Stimulated activated CD8-positive, alpha-beta memory T cell treated with anti-CD3 and anti-CD28 coated beads, Interleukin-2, amount 100 ng/mL, for 48 hours (primary cell): Measurements from ENCODE around the gene PDGFA.
A peak's percentile ranks its signal among the peaks of the same experiment; 100 is the strongest.
"Not testable (repeated sequence)": the region's sequence is repeated elsewhere in the genome, so short reads cannot be mapped to it uniquely, and the experiment has no call there.

Source experiments
- DNase-seq, 2 donors: peaks; one replicate each; pipeline ENCODE4 v3.0.0-alpha.2; 2020; ENCODE audit warnings: low read depth in 2 of 2

The PDGFA gene

DNA sequence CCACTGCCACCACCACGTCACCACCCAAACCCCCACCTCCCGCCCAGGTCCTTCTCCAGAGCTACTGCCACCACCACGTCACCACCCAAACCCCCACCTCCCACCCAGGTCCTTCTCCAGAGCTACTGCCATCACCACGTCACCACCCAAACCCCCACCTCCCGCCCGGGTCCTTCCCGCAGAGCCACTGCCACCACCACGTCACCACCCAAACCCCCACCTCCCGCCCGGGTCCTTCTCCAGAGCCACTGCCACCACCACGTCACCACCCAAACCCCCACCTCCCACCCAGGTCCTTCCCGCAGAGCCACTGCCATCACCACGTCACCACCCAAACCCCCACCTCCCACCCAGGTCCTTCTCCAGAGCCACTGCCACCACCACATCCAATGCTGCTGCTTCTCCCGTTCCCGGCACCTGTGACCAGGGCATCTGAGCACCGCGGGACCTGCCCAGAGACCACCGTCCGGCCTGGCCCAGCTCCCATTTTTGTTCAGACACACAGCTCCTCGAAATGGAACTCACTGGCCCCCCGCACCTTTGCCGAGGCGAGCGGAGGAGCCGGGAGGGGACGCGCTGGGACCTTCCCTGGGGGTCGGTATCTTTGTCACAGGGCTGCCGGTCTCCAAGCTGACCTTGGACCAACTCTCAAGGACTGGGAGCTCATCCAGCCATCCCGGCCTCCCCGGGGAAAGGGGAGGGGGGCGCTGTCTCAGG is 32.7 kb upstream of the PDGFA start:
- not testable (repeated sequence) for DNase-seq

DNA sequence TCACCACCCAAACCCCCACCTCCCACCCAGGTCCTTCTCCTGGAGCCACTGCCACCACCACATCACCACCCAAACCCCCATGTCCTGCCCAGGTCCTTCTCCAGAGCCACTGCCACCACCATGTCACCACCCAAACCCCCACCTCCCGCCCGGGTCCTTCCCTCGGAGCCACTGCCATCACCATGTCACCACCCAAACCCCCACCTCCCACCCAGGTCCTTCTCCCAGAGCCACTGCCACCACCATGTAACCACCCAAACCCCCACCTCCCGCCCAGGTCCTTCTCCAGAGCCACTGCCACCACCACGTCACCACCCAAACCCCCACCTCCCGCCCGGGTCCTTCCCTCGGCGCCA is 31.9 kb upstream of the PDGFA start:
- not testable (repeated sequence) for DNase-seq

DNA sequence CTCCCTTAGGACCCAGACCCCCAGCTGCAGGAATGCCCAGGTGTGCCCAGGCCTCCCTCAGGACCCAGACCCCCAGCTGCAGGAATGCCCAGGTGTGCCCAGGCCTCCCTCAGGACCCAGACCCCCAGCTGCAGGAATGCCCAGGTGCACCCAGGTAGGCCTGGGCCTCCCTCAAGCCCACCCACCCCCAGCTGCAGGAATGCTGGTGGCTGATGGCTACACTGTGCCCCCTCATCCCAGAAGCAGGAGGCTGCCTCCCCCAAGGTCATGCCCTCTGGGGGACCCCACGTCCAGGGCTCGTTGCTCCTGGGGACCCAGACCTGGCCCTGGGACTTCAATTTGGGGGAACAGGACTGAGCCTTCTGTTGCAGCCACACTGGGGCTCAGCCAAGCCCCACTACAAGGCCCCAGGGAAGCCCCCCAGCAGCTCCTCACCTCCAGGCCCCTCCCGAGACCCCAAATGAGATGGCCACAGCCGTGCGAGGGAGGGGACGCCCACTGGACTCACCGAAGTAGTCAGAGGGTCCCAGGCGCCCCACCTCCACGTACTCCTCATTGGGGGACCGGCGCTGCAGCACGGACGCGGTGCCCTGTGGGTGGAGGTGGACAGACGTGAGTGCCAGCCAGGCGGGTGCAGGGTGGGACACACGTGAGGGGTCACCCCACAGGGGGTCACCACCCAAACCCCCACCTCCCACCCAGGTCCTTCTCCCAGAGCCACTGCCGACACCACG is 31.4 kb upstream of the PDGFA start:
- DNase-seq: no peak

DNA sequence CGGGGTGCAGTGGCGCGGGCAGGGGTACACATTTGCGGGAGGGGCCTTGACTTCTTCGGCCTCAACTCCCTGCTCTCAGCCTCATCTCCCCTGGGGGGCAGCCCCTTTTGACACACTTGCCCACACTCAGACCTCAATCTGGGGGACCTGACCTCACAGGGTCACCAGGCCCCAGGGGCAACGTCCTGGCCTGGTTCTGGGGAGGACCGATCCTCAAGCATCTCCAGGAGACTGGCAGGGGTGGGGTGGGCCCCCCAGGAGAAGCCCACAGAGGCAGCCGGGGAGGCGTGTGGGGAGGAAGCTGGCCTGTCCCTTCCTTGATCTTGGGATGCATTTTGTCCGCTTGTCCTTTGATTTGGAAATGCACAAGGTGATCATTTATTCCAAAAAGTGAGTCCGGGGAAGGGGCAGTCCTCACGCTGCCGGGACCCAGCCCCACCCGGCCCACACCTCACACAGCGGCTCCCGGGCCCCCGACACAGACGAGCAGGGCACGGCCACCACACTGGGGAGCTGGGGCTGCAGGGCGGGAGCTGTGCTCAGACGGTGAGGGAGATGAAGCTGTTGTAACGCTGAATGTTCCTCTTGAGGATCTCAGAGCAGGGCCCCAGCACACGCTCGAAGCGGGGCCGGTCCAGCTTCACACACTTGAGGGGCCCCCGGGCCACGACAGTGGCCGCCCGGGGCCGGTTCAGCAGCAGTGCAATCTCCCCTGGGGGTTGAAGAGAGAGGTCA is 30.4 kb upstream of the PDGFA start:
- no peak for DNase-seq

DNA sequence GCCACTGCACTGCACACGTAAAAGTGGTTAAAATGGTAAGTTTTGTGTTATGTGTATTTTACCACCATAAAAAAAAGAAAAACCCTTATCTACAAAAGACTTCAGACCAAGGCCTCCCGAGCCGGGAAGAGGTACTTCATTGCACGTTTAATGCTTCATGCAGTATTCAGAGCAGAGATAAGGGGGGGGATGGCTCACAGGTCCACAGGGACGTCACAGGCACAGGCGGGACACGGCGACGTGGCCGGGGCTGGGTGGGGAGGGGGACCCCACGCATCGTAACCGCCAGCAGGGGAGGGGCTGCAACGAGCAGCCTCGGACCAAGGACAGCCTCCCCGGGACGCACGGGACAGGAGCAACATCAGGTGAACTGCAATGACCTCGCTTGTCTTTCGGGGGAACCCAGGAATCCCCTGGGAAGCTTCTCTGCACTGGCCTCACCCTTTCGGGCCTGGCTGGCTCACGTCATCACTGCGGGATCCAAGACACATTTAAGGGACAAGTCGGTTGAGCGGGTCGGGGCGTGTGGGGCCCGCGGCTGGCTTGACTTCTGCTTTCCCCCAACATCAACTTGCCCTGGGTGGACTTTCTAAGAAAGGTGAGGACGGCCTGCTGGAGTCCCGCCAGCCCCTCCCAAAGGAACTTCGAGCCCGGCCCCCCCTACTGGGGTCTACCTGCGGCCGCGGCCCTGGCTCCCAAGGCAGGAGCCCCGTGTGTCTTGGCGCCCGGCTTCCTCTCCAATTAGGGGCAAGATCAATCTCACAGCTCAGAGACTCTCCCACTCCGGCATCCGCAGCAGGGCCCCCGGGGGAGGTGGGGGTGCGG is 29.6 kb upstream of the PDGFA start:
- no peak for DNase-seq

DNA sequence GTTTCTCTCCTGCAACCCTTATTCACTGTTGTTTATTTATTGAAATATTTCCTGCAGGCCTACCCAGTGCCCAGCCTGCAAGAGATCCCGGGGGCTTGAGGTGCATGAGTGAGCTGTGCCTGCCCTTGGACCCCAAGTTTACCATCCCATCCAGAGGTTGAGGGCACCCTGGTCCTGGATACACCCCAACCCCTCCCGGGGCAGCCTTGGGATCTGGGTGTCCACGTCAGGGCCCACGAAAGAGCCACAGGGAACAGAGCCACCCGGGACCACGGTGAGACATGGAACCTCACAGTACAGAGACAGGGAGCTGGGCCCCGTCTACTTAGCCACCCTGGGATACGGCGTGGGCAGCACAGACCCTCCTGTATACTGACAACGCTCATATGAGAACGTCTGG is 28.8 kb upstream of the PDGFA start:
- DNase-seq: no peak

DNA sequence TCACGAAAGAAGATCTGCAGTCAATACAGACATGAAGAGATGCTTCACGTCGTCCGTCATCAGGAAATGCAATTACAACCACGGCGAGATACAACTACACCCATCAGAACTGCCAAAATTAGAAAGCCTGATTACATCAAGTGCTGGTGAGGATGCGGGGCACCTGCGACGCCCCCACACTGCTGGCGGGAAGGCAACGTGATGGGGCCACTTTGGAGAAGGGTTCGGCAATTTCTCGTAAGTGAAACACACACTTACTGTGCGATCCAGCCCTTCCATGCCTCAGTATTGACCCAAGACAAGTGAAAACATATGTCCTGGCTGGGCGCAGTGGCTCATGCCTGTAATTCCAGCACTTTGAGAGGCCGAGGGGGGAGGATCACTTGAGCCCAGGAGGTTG is 25.8 kb upstream of the PDGFA start:
- DNase-seq: no peak

DNA sequence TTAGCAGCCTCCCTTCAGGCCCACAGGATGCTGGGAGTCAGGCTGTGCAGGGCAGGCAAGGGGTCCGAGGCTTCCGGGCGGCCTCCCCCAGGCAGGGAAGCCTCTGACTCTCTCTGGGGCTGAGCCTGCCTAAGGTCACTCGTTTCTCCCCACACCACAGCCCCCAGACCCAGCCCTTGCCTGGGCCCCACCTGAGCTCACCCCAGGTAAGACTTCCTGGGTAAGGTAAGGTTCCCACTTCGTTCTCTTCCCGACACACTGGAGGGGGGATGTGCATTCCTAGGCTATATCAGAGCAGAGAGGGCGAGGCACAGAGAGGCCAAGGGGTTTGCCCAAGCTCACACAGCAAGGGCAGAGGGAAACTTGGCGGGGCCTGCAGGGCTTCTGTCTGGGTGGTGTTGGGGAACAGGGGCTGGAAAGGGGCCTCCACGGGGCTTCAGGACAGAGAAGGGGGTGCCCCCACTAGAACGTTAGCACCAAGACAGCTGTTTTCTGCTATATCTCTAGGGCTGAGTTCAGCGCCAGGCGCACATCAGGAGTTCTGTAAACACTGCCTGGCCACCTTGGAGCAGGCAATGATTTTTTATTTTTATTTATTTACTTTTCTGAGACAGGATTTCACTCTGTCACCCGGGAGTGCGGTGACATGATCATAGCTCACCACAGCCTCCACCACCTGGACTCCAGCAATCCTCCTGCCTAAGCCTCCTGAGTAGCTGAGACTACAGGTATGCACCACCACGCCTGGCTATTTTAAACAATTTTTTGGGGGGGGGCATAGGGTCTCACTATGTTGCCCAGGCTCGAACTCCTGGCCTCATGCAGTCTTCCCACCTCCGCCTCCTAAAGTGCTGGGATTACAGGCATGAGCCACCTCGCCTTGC is 24.9 kb upstream of the PDGFA start:
- no peak for DNase-seq

DNA sequence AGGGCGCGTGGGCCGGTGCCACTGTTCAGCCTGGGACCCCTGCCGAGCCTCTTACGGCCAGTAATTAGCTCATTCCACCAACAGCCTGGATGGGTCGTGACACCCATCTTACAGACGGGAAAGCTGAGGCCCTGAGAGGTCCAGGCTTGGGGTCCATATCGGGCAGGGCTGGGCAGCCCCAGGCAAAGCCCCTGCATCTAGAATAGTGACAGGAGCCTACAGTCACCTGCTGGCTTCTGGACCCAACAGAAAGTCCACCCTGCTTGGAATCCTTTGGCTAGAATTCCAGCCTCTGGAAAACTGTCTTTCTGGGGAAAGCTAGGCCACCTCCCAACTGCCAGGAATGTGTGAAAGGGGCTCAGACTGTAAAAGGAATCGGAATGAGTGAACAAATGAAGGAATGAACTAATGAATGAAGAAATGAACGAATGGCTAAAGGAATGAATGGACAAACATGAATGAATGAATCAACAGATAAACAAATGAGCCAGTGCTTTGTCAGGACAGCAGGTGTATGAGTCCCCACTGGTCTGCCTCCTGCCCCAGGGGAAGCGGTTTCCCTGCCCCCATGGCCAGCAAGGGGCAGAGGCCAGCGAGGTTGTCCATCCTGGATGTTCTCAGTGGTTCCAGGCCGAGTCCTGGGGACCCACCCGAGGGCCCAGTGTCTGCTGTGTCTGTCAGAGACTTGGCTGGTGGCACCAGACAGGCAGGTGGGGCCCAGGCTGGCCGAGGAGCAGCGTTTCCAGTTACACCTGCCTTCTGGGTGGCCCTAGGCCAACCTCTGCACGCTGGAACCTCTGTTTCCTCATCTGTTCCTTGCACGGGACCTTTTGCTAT is 24.1 kb upstream of the PDGFA start:
- DNase-seq: no peak

DNA sequence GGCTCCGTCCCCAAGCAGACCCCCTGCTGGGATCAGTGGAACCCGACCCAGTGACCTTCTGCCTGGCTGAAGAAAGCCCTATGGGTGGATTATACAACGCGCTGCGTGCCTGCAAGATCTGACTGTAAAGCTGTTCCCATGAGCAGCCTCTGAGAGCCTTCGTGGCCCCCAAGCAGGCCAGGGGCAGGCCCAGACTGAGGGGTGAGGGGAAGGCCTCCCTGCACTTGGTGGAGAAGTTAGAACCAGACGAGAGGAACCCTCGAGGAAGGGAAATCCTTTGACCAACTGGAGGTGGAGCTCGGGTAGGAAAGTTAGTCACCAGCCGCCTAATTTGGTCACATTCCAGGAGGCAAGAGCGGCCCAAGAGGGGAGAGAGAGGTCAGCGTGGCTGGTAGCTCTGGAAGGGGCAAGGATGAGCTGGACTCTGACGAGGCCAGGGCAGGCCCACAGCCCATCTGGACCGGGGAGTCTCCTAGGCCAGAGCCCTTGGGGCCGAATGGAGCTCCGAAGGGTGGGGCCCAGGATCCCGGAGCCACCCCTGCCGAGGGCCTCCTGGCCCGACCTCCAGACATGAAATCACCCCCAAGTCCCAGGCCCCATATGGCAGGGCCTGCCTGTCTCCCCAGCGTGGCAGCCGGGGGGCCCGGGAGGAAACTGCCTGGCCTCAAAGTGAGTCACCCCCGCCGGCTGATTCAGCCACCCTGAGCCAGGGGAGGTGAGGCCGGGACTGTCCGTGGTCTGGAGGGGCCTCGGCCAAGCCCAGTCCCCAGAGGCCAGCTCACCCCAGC is 23.3 kb upstream of the PDGFA start:
- peak in 1 of 2 donors; percentile 10 for DNase-seq

DNA sequence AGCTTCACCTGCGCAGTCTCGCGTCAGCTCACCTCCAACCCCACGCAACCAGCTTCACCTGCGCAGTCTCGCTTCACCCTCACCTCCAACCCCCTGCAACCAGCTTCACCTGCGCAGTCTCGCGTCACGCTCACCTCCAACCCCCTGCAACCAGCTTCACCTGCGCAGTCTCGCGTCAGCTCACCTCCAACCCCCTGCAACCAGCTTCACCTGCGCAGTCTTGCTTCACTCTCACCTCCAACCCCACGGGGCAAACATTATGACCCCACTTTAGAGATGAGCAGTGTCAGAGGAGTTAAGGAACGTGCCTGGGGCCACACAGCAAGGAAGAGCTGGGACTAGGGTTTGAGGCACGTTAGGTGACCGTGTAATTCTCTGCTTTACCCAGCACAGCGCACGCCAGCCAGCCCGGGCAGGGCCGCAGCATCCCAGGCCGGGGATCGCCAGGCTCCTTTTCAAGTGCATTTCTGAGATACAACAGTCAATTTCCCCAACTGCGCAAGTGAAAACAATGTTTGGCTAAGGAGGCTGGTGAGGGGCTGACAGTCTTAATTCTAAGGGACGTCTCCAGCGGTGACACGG is 22.6 kb upstream of the PDGFA start:
- no peak for DNase-seq

DNA sequence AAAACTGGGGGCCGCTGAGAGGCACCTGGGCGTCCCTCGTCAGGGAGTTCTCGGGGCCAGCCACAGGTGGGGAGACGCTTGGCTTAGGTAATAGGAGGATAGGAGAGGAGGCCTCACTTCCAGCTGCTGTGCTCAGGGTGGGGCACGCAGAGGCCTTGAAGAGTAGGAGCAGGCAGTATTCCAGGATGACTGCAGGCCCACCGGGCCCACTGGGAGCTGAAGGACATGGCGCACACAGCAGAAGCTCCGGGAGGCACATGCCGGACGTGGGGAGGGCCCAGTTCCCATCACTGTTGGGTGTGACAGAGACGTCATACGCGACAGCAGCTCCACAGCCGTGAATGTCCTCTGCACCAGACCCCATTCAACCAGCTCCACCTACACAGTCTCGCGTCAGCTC is 22.0 kb upstream of the PDGFA start:
- DNase-seq: no peak

DNA sequence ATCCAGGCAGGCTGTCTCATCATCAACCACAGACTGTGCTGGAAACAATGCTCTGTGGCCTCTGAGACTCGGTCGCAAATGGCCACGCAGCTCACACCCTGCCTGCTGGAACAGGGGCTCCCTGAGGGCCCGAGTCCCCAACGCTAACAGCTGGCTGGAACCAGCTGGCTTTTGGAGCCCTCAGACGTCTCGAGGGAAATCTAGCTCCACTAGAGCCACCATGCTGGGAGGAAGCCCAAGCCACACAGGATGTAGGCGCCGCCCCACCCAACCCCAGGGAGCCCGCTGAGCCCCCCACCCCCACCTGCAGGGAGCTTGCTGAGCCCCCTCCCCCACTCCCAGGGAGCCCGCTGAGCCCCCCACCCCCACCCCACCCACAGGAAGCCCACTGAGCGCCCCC is 21.4 kb upstream of the PDGFA start:
- no peak for DNase-seq

DNA sequence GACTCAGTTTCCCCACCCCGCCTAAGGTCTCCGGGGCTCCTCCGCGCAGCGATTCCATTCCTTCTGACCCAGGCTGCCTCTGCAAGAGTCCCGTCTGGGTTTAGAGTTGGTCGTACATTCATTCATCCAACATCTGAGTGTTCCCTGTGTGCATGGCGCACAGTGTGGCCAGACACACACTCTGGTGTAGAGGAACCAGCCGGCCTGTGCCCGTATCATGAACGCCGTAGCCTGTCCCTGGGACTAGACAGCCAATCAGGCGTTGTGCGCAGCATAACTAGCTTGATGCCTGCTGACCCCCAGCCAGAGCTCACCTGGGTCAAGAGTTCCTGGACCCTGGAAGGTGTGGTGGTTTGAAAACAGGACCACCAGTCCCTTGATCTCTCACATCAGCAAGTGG is 20.9 kb upstream of the PDGFA start:
- DNase-seq: no peak

DNA sequence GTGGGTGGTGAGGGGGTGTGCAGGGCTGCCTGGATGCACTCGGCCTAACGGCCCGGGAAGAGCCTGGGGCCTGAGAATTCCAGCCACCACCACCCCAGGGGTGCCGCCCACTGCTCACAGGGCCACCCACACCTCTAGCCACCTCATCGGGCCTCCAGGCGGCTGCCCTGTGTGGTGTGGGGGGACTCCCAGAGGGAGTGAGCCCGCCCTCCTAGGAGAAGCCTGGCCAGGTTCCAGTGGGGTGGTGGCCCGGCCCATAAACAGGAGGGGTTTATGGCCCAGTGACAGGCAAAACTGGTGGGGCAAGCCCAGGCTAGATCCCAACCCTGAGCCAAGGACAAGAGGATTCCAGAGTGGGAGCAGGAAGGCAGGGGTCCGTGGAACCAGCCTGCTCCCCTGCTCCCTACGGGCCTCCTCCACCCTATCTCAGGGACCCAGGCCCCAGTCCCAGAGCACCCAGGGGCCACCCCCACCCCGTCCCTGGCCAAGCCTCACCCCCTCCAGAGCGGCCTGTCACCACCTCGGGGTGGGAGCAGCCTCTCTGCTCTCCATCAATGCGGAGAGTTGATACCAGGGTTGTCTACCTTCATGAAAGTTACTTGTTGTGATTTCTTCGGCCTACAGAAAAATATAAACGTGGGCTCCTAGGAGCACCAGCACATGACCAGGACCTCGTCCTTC is 20.2 kb upstream of the PDGFA start:
- no peak for DNase-seq

DNA sequence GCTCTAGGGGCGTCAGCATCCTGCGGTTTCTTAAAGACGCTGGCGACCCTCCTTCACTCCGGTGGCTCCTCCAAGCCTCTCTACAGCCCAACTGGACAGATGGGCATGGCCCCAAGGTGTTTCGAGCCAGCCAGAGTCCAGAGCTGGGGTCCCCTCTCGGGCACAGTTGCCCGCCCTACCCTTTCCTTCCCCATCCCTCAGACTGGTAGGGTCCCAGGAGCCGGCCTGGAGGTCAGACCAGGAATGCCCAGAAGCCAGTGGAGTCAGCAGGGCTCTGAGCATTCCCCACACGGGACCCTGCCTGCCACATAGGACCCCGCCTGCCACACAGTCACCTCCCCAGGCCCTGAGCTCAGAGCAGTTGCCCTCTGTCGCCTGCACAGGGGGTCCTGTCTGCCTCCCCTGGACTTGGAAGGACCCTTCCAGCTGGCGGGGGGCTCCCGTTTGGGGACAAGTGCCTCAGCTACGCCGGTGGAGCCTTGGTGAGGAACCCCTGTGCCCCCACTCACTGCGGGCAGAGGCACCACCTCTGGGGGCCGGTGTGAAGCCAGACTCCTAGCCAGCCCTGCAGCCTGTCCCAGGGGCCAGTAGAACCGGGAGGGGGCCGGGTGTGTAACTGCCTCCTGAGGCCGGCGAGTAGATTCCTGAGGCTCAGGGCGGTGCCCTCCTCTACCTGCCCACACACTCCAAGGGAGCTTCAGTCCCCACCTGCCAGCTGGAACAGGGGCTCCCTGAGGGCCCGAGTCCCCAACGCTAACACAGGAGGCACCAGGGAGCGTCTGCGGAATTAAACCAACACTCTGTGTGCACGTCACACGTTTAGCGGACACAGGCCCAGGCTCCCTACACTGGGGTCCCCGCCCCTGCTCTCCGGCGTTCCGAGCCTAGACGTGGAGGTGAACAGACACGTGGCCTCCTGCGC is 19.4 kb upstream of the PDGFA start:
- DNase-seq: no peak

DNA sequence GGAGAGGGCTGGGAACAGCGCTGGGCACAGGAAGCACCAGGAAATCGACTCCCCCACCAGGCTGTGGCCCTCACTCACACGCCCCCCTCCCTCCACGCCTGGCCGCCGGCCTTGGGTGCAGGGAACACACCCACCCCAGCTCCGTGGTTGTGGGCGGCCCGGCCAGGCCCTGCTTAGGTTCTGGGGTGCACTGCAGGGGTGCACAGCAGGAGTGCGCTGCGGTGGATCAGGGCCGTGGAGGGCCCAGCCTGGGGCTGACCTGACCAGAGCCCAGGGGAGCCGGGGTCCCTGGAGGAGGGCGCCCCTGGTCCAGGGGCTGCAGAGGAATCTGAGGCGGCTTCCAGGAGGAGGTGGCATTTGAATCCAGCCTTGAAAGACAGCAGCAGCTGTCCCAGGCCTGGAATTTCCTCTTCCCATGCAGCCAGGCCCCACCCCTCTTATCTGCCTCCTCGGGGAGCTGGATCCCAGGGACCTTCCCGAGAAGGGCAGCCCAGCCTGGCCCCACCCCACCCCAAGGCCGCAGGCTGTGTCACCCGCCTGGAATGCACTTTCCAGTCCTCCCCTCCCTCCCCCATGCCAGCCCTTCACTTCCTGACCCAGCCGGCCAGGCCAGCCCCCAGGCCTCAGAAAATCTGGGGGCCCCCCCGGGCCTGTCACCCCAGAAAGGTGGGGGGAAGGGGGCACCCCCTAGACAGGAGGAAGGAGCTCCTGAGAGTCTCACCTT is 18.4 kb upstream of the PDGFA start:
- no peak for DNase-seq
